Ishikawa (cell line): ENCODE results near the gene VAMP4.

Experiments
- CEBPB ChIP-seq: IDR thresholded peaks from 2 replicates; pipeline ENCODE4 v1.6.1; 2012
- CREB1 ChIP-seq: IDR thresholded peaks from 2 replicates; pipeline ENCODE4 v1.6.1; 2012; ENCODE audit warnings: low read depth
- EGR1 ChIP-seq: IDR thresholded peaks from 2 replicates; pipeline ENCODE4 v1.6.1; 2012
- EP300 ChIP-seq: IDR thresholded peaks from 2 replicates; pipeline ENCODE4 v1.6.1; 2012; ENCODE audit warnings: borderline replicate concordance
- FOXM1 ChIP-seq: IDR thresholded peaks from 2 replicates; pipeline ENCODE4 v1.6.1; 2012; ENCODE audit warnings: low read depth, borderline replicate concordance
- NFIC ChIP-seq: IDR thresholded peaks from 2 replicates; pipeline ENCODE4 v1.6.1; 2012
- RAD21 ChIP-seq: IDR thresholded peaks from 2 replicates; pipeline ENCODE4 v1.6.1; 2012; ENCODE audit warnings: low read depth
- TAF1 ChIP-seq: IDR thresholded peaks from 2 replicates; pipeline ENCODE4 v1.6.1; 2012; ENCODE audit warnings: low read depth, mild to moderate bottlenecking
- TCF12 ChIP-seq: IDR thresholded peaks from 2 replicates; pipeline ENCODE4 v1.6.1; 2012; ENCODE audit warnings: low read depth
- TEAD4 ChIP-seq: IDR thresholded peaks from 2 replicates; pipeline ENCODE4 v1.6.1; 2012
- YY1 ChIP-seq: IDR thresholded peaks from 2 replicates; pipeline ENCODE4 v1.6.1; 2012; ENCODE audit warnings: low read depth
- ZBTB7A ChIP-seq: IDR thresholded peaks from 2 replicates; pipeline ENCODE4 v1.6.1; 2012; ENCODE audit warnings: low read depth
- TF ChIP-seq, protein P1 (sequence below): IDR thresholded peaks from 2 replicates; pipeline ENCODE4 v1.6.1; 2012
- TF ChIP-seq, protein P2 (sequence below): IDR thresholded peaks from 2 replicates; pipeline ENCODE4 v1.6.1; 2012
- TF ChIP-seq, protein P3 (sequence below): IDR thresholded peaks from 2 replicates; pipeline ENCODE4 v1.6.1; 2012; ENCODE audit warnings: low read depth, mild to moderate bottlenecking

VAMP4 gene

DNA sequence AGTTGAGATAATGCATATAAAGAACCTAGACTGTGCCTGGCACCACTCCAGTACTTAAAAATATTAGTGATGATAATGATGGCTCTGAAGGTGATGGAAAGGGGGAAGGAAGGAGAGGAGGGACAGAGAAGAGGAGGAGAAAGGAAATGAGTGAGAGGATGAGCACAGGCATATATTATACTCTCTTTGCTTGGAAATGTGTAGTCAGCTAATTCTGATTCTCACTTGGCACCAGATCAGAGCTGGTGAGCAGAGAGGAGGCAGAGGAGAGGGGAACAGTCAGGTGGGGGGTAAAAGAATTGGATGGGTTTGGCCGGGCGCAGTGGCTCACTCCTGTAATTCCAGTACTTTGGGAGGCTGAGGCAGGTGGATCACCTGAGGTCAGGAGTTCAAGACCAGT is 65.0 kb downstream of the VAMP4 start:
- TF ChIP-seq CREB1 (no peak), YY1 (no peak), TAF1 (no peak), RAD21 (no peak), CEBPB (no peak), ZBTB7A (no peak), EP300 (no peak), TEAD4 (no peak)

DNA sequence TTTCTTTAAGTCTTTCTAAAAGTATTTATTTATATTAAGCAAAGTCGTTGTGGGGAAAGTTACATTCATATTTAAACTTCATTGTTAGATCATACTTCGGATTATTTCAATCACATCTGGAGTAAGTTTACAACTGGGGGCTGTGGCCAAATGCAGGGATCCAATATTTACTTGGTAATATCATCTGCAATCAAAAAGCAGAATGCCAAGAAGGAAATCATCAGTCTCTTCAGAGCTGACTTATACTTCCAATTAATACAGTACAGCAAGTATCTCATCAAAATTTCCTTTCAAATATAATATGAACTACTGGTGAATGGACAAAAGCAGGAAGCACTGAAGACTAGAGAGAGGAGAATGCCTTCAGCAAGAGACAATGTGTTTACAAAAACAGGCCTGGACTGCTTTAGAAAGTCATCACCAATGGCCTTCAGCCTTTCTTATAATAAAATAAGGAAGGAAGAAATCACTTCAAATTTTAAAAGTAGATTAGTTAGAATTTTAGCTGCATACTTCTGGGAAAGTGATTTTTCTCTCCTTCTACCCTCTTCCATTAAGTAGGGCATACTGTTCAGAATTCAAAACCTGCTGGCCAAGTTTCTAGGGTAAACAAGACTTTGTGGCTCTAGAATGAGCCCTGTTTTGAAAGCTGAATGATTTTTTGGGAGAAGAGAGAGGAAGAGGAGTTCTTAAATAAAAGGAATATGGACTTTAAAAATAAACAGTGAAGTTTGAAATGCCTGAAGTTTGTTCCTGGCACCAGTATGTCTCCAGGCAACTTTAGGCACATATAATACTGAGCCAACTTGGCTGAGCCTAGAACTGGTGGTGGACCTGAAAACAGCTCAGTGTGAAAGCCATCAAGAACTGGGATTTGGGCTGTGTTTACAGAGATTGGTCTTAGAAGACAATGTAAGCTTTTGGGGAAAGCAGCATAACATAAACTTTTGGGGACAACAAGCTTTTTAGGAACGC is 67.1 kb downstream of the VAMP4 start:
- TF ChIP-seq ZBTB7A, result no peak
- TF ChIP-seq, protein P1, sequence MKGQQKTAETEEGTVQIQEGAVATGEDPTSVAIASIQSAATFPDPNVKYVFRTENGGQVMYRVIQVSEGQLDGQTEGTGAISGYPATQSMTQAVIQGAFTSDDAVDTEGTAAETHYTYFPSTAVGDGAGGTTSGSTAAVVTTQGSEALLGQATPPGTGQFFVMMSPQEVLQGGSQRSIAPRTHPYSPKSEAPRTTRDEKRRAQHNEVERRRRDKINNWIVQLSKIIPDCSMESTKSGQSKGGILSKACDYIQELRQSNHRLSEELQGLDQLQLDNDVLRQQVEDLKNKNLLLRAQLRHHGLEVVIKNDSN, result no peak
- no peak for TF ChIP-seq NFIC
- no peak for TF ChIP-seq TAF1
- TF ChIP-seq EGR1, result no peak

DNA sequence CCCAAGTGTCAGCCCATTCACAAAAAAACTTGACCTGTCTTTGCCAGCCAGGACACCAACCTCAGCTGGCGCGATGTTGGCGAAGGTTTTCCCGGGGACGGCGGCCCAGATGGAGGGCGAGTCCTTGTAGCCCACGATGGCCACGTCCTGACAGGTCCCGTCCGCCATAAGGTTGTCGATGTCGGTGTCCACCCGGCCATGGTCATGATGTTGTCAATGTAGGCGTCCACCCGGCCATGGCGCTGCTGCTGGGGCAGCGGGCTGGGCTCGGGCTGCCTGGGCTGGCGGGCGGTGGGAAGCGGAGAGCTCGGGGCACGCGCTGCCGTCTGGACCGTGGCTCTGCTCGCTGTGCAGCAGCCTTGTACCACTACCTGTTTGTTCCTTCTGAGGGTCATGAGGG is 71.1 kb downstream of the VAMP4 start:
- TF ChIP-seq RAD21, result no peak

DNA sequence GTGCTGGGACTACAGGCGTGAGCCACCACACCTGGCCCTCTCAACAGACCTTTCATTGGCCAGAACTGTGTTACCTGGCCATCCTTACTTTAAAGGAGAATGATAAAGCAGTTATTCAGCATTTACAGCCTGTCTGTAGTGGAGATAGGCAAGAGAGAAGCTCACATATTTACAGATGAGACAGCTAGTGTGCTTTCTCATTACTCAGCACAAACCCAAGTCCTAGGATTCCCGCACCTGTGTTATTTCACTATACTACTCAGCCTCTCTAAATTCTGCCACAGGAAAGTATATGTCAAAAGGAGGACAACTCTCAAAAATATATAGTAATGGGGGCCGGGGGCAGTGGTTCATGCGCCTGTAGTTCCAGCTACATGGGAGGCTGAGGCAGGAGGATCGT is 73.5 kb downstream of the VAMP4 start:
- no peak for TF ChIP-seq CREB1
- TF ChIP-seq YY1, result no peak
- TF ChIP-seq TAF1, result no peak
- no peak for TF ChIP-seq FOXM1
- no peak for TF ChIP-seq NFIC
- TF ChIP-seq EP300, result no peak
- TF ChIP-seq, protein P2, sequence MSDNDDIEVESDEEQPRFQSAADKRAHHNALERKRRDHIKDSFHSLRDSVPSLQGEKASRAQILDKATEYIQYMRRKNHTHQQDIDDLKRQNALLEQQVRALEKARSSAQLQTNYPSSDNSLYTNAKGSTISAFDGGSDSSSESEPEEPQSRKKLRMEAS, result no peak
- TF ChIP-seq, protein P1, result no peak
- no peak for TF ChIP-seq CEBPB
- no peak for TF ChIP-seq RAD21
- TF ChIP-seq TCF12, result no peak
- TF ChIP-seq, protein P3, sequence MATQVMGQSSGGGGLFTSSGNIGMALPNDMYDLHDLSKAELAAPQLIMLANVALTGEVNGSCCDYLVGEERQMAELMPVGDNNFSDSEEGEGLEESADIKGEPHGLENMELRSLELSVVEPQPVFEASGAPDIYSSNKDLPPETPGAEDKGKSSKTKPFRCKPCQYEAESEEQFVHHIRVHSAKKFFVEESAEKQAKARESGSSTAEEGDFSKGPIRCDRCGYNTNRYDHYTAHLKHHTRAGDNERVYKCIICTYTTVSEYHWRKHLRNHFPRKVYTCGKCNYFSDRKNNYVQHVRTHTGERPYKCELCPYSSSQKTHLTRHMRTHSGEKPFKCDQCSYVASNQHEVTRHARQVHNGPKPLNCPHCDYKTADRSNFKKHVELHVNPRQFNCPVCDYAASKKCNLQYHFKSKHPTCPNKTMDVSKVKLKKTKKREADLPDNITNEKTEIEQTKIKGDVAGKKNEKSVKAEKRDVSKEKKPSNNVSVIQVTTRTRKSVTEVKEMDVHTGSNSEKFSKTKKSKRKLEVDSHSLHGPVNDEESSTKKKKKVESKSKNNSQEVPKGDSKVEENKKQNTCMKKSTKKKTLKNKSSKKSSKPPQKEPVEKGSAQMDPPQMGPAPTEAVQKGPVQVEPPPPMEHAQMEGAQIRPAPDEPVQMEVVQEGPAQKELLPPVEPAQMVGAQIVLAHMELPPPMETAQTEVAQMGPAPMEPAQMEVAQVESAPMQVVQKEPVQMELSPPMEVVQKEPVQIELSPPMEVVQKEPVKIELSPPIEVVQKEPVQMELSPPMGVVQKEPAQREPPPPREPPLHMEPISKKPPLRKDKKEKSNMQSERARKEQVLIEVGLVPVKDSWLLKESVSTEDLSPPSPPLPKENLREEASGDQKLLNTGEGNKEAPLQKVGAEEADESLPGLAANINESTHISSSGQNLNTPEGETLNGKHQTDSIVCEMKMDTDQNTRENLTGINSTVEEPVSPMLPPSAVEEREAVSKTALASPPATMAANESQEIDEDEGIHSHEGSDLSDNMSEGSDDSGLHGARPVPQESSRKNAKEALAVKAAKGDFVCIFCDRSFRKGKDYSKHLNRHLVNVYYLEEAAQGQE, result no peak
- no peak for TF ChIP-seq TEAD4
- no peak for TF ChIP-seq EGR1
- TF ChIP-seq ZBTB7A, result no peak

DNA sequence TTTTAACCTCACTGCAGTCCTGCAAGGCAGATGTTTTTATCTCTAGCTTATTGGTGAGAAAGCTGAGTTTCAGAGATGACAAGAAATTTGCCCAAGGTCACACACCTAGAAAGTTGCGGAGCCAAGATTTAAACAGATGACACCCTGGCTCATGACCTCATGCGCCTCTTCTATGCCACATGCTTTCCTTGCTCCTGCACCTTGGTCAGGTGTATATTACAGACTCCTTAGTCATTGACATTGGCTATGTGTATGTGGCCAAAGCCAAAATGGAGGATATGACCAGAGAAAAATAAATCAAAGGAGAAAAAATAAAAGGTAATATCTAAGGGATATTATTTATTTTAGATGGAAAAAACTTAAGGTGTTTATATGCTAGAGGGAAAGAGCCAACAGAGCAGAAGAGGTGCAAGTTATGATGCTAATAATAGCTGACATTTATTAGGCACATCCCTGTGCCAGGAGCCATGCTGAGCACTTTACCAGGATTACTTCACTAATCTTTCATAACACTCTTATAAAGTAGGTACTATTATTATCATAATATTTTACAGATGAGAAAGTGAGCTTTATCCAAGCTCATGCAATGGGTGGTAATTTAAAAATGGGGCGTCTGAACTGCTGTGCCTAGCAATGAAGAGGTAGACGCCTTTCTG is 75.6 kb downstream of the VAMP4 start:
- TF ChIP-seq RAD21 (no peak), FOXM1 (no peak), EGR1 (no peak), NFIC (no peak), YY1 (no peak), TEAD4 (no peak), EP300 (no peak)
- TF ChIP-seq, protein P1, result no peak

DNA sequence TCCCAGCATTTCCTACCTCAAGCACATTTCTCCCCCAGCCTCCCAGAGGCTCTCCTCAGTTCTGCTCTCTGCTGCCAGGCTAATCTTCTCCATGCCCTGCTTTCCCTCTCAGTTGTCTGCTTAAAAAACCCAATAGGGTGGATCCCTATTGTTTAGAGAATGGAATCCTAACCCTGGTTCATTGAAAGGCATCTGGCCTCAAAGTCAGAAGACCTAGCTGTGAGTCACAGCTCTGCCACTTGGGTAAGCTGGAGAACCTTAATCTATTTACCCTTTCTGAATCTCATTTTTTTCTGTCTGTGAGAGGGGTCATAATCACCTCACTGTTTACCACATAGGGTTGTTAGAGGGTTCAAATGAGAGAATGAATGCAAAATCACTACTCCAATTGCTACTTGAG is 76.9 kb downstream of the VAMP4 start:
- TF ChIP-seq, protein P2, result no peak
- TF ChIP-seq CEBPB (no peak), RAD21 (no peak), NFIC (no peak), FOXM1 (no peak), CREB1 (no peak), ZBTB7A (no peak), EGR1 (no peak), YY1 (no peak), TAF1 (no peak)
- TF ChIP-seq, protein P1, result no peak
